Right lobe of liver (tissue), 6 donors: ENCODE data around the gene DHRS1. TPM values are rescaled to one million over a fixed set of nuclear protein-coding genes. Genes with fewer than 3 reads are reported as not detected.

Experiments used
- ATAC-seq, 4 donors: fragments of 200-7000 bp; cut with Tn5 transposase; one replicate each; pipeline ENCODE4 v1.9.1; 2020; ENCODE audit warnings: mild to moderate bottlenecking in 4 of 4, moderate library complexity in 4 of 4
- DNase-seq, 3 donors: peaks; one replicate each; pipeline ENCODE4 v3.0.0-alpha.2; 2020
- H3K27ac ChIP-seq, 3 donors: fragments of 200-600 bp; one replicate each; pipeline ENCODE4 v1.8.0; 2022
- H3K27me3 ChIP-seq, 2 donors: fragments of 200-600 bp; one replicate each; pipeline ENCODE4 v1.8.0; 2022
- H3K36me3 ChIP-seq, 4 donors: fragments of 200-600 bp; sonication (generic) in 1 of 4; one replicate each; pipeline versions ENCODE4 v1.5.1 to v1.8.0; 2017 to 2022; ENCODE audit warnings: control low read depth in 1 of 4
- H3K4me1 ChIP-seq, 4 donors: fragments of 200-600 bp; sonication (generic) in 1 of 4; one replicate each; pipeline versions ENCODE4 v1.5.1 to v1.8.0; 2017 to 2022; ENCODE audit warnings: control low read depth in 1 of 4
- H3K4me3 ChIP-seq, 3 donors: fragments of 200-600 bp; one replicate each; pipeline ENCODE4 v1.8.0; 2022
- H3K9me3 ChIP-seq, 4 donors: fragments of 200-600 bp; sonication (generic) in 1 of 4; one replicate each; pipeline versions ENCODE4 v1.5.1 to v1.8.0; 2017 to 2022; ENCODE audit warnings: control low read depth in 1 of 4
- CTCF ChIP-seq, 4 donors: fragments of 200-600 bp in 3 of 4; fragments of 450-650 bp in 1 of 4; IDR thresholded peaks; one replicate each; pipeline versions ENCODE4 v1.5.1 to v1.8.0; 2016 to 2022; ENCODE audit warnings: antibody characterized with exemption in 4 of 4, mild to moderate bottlenecking in 2 of 4
- POLR2A ChIP-seq: fragments of 450-650 bp; IDR thresholded peaks from one replicate; pipeline ENCODE4 v1.6.1; 2017; ENCODE audit warnings: antibody characterized with exemption, mild to moderate bottlenecking
- WGBS: methylation state at CpG from one replicate; pipeline ENCODE4 v1.1.6; 2018; ENCODE audit warnings: low coverage, low lambda C conversion rate; ENCODE audit not compliant: insufficient coverage; ENCODE audit errors: missing lambda C conversion rate; 5-methylcytosine and 5-hydroxymethylcytosine counted together
- intact Hi-C, 2 donors: fragments of 100-400 bp; cut with DNase I; formaldehyde crosslinking; loops; one replicate each; pipeline versions ENCODE4 v1.11.2 to v1.14.1; 2022
- total RNA-seq, 6 experiments: library from RNA; depleted of rRNA in 2 of 6; stranded (reverse); fragments of >200 nt in 2 of 6; fragmentation: NEBNext Ultra II Directional in 3 of 6; extraction: Animal tissue kit (Norgen Biotek cat#: 25700) in 3 of 6; gene quantifications; one replicate each; pipeline versions ENCODE4 v1.1.0 to v1.2.4, GENCODE V29; 2016 to 2023
- donor health status: DM: no; HTN: yes; CAD: no.
- donor health status: DM: no; HTN: no; CAD: no.
- donor health status: DM: no; HTN: no; CAD: no.
- donor health status: DM: no; HTN: yes; CAD: no.
- donor health status: DM: no; HTN: yes; CAD: no.

Gene DHRS1
- total RNA-seq, 6 experiments from 2014 or later = 49.1 to 89.3 (median 60.1) TPM

DNA sequence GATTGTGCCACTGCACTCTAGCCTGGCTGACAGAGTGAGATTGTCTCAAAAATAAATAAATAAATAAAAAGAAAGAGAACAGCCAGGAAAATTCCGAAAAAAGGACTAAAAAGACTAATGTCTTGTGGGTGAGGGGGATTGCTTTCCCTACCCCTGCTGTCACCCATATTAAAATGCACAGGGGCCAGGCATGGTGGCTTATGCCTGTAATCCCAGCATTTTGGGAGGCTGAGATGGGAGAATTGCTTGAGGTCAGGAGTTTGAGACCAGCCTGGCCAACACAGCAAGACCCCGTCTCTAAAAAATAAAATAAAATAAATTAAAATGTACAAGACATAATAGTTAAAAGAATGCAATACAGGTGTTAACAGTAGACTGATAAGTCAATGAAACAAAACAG, 6.1 kb downstream of the DHRS1 start:
- Histone ChIP-seq H3K36me3 (peaks cover 9 to 43% (median 18%) of the 10 kb centered on the region in 4 donors), H3K4me3 (no peak overlapping the region), H3K4me1 (peaks cover 0 to 47% (median 15%) of the 10 kb centered on the region in 4 donors), H3K27ac (no peak overlapping the region), H3K9me3 (no peaks in the 10 kb centered on the region), H3K27me3 (no peaks in the 10 kb centered on the region)
- ATAC-seq (no peak), DNase-seq (no peak)
- intact Hi-C loops = loop anchor here in 1 of 2 donors (10.0 kb wide), 1 partner anchor 49 kb away; the partner anchor contains the start of gene TINF2
- 92% methylated on average over 2 of the region's 2 CpGs for WGBS
- TF ChIP-seq POLR2A (no peak), CTCF (IDR thresholded peaks at IDR 0.05) (no peak)

- Histone ChIP-seq H3K27me3 (no peaks in the 10 kb centered on the region), H3K9me3 (no peaks in the 10 kb centered on the region), H3K36me3 (peaks cover 9 to 43% (median 18%) of the 10 kb centered on the region in 4 donors), H3K4me3 (no peak overlapping the region), H3K4me1 (peaks cover 0 to 34% (median 11%) of the 10 kb centered on the region in 4 donors), H3K27ac (peak overlapping the region in 1 of 3 donors; percentile 54)
- no peak for DNase-seq
- TF ChIP-seq CTCF (IDR thresholded peaks at IDR 0.05) (no peak), POLR2A (no peak)
- no peak for ATAC-seq
- intact Hi-C loops = loop anchor here in 1 of 2 donors (10.0 kb wide), 1 partner anchor 47 kb away; the partner anchor contains the start of gene TINF2
- WGBS = 100% methylated on average over 1 of the region's 11 CpGs
Observed at GRCh38 chr14:24292118-24292807, 7.3 kb downstream of the DHRS1 start.

GRCh38 chr14:24291446-24292117, 8.0 kb downstream of the DHRS1 start:
- Histone ChIP-seq H3K36me3 (peaks cover 9 to 43% (median 17%) of the 10 kb centered on the region in 4 donors), H3K27me3 (no peaks in the 10 kb centered on the region), H3K4me1 (peaks cover 0 to 27% (median 10%) of the 10 kb centered on the region in 4 donors), H3K27ac (peak overlapping the region in 2 of 3 donors; percentile 2 to 62), H3K4me3 (no peak overlapping the region), H3K9me3 (no peaks in the 10 kb centered on the region)
- WGBS = 52% methylated on average over 3 of the region's 3 CpGs
- DNase-seq (peak in 2 of 3 donors; percentile 87 to 88), ATAC-seq (peak; percentile 53 to 95 (median 84))
- intact Hi-C loops = loop anchor here in 1 of 2 donors (10.0 kb wide), 1 partner anchor 47 kb away; the partner anchor contains the start of gene TINF2
- no peak for TF ChIP-seq CTCF (IDR thresholded peaks at IDR 0.05)
- TF ChIP-seq POLR2A = no peak

- TF ChIP-seq POLR2A (no peak), CTCF (IDR thresholded peaks at IDR 0.05) (no peak)
- Histone ChIP-seq H3K36me3 (peaks cover 2 to 37% (median 13%) of the 10 kb centered on the region in 4 donors), H3K27me3 (no peaks in the 10 kb centered on the region), H3K9me3 (no peaks in the 10 kb centered on the region), H3K4me3 (no peak overlapping the region), H3K4me1 (peaks cover 0 to 27% (median 10%) of the 10 kb centered on the region in 4 donors), H3K27ac (peak overlapping the region in 1 of 3 donors; percentile 62)
- peak in 3 of 4 donors; percentile 28 to 67 (median 34) for ATAC-seq
- WGBS = 26% methylated on average over 7 of the region's 9 CpGs
- no peak for DNase-seq
- intact Hi-C loops = loop anchor here in 1 of 2 donors (10.0 kb wide), 1 partner anchor 46 kb away; the partner anchor contains the start of gene TINF2
Observed at GRCh38 chr14:24290746-24291145, 8.8 kb downstream of the DHRS1 start.
